ENCODE measurements around the gene TEP1. TPM values are rescaled to one million over a fixed set of nuclear protein-coding genes. Genes with fewer than 3 reads are reported as not detected.

The TEP1 gene
- total and polyA plus RNA-seq, 2 of the 13 experiments (the other 11 are each of a cell fraction or from before 2014, with no cell fraction given): 11.0 to 12.8 TPM

DNA sequence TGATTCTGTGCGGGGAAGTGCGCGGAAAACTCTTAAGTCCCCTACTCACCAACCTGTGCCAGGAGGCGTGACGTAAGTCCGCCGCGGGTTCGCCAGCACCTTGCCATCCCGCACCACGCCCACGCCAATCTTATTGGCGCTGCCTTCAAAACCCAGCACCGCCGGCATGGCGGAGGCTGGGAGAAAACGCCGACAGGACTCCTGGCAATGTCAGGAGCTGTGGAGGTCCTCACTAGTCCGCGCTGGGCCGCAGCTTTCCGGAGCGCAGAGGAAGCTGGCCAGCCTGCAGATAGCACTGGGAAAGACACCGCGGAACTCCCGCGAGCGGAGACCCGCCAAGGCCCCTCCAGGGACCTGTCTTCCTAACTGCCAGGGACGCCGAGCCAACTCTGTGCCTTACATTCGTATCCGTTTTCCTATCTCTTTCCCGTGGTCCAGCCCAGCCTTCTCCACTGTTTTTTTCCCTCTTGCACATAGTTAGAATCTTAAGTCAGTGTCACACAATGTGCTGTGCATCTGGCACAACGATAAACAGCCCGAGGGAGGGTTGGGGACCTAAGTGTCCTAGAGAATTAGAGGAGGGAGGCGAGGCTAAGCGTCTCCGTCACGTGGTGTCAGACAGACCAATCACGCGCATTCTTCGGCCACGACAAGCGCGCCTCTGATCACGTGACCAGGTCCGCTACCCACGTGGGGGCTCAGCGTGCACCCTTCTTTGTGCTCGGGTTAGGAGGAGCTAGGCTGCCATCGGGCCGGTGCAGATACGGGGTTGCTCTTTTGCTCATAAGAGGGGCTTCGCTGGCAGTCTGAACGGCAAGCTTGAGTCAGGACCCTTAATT is 41.4 kb upstream of the TEP1 start, which contains the start of the genes APEX1 and OSGEP (continued):
- TF ChIP-seq, protein P1, sequence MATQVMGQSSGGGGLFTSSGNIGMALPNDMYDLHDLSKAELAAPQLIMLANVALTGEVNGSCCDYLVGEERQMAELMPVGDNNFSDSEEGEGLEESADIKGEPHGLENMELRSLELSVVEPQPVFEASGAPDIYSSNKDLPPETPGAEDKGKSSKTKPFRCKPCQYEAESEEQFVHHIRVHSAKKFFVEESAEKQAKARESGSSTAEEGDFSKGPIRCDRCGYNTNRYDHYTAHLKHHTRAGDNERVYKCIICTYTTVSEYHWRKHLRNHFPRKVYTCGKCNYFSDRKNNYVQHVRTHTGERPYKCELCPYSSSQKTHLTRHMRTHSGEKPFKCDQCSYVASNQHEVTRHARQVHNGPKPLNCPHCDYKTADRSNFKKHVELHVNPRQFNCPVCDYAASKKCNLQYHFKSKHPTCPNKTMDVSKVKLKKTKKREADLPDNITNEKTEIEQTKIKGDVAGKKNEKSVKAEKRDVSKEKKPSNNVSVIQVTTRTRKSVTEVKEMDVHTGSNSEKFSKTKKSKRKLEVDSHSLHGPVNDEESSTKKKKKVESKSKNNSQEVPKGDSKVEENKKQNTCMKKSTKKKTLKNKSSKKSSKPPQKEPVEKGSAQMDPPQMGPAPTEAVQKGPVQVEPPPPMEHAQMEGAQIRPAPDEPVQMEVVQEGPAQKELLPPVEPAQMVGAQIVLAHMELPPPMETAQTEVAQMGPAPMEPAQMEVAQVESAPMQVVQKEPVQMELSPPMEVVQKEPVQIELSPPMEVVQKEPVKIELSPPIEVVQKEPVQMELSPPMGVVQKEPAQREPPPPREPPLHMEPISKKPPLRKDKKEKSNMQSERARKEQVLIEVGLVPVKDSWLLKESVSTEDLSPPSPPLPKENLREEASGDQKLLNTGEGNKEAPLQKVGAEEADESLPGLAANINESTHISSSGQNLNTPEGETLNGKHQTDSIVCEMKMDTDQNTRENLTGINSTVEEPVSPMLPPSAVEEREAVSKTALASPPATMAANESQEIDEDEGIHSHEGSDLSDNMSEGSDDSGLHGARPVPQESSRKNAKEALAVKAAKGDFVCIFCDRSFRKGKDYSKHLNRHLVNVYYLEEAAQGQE (IDR thresholded peaks at IDR 0.05; ENCODE audit: borderline replicate concordance in 1 of 2, low read depth in 1 of 2, low read length in 2 of 2): peak in 1 of 2 experiments; percentile 66; a peak in 1 of 4 replicates
- peak; percentile 64; the same call in 1 of the 2 replicates for TF ChIP-seq NCOR1 (IDR thresholded peaks at IDR 0.05; ENCODE audit: borderline replicate concordance, low read length)
- TF ChIP-seq AGO1 (IDR thresholded peaks at IDR 0.05; ENCODE audit: low read depth, low read length, poor library complexity, severe bottlenecking): peak; percentile 82
- no peak for TF ChIP-seq ZNF703 (CRISPR knock-in tag; IDR thresholded peaks at IDR 0.05; ENCODE audit: borderline replicate concordance)
- TF ChIP-seq ISX (CRISPR knock-in tag; conservative IDR thresholded peaks at IDR 0.05): no peak
- TF ChIP-seq TBX2 (CRISPR knock-in tag; IDR thresholded peaks at IDR 0.05; ENCODE audit: borderline replicate concordance): peak; percentile 83
- no peak for TF ChIP-seq PRPF4 (IDR thresholded peaks at IDR 0.05; ENCODE audit: low read depth, low read length, poor library complexity, severe bottlenecking)
- peak; percentile 74 for TF ChIP-seq ZNF34 (CRISPR knock-in tag; IDR thresholded peaks at IDR 0.05; ENCODE audit: borderline replicate concordance)
- TF ChIP-seq NFE2L1 (CRISPR knock-in tag; IDR thresholded peaks at IDR 0.05; ENCODE audit: borderline replicate concordance): no peak
- TF ChIP-seq, protein P2, sequence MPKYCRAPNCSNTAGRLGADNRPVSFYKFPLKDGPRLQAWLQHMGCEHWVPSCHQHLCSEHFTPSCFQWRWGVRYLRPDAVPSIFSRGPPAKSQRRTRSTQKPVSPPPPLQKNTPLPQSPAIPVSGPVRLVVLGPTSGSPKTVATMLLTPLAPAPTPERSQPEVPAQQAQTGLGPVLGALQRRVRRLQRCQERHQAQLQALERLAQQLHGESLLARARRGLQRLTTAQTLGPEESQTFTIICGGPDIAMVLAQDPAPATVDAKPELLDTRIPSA (CRISPR knock-in tag; IDR thresholded peaks at IDR 0.05; ENCODE audit: borderline replicate concordance): no peak
- TF ChIP-seq ZNF224 (CRISPR knock-in tag; IDR thresholded peaks at IDR 0.05): peak; percentile 98
- TF ChIP-seq ZFP62 (CRISPR knock-in tag; IDR thresholded peaks at IDR 0.05): no peak
- TF ChIP-seq, protein P3, sequence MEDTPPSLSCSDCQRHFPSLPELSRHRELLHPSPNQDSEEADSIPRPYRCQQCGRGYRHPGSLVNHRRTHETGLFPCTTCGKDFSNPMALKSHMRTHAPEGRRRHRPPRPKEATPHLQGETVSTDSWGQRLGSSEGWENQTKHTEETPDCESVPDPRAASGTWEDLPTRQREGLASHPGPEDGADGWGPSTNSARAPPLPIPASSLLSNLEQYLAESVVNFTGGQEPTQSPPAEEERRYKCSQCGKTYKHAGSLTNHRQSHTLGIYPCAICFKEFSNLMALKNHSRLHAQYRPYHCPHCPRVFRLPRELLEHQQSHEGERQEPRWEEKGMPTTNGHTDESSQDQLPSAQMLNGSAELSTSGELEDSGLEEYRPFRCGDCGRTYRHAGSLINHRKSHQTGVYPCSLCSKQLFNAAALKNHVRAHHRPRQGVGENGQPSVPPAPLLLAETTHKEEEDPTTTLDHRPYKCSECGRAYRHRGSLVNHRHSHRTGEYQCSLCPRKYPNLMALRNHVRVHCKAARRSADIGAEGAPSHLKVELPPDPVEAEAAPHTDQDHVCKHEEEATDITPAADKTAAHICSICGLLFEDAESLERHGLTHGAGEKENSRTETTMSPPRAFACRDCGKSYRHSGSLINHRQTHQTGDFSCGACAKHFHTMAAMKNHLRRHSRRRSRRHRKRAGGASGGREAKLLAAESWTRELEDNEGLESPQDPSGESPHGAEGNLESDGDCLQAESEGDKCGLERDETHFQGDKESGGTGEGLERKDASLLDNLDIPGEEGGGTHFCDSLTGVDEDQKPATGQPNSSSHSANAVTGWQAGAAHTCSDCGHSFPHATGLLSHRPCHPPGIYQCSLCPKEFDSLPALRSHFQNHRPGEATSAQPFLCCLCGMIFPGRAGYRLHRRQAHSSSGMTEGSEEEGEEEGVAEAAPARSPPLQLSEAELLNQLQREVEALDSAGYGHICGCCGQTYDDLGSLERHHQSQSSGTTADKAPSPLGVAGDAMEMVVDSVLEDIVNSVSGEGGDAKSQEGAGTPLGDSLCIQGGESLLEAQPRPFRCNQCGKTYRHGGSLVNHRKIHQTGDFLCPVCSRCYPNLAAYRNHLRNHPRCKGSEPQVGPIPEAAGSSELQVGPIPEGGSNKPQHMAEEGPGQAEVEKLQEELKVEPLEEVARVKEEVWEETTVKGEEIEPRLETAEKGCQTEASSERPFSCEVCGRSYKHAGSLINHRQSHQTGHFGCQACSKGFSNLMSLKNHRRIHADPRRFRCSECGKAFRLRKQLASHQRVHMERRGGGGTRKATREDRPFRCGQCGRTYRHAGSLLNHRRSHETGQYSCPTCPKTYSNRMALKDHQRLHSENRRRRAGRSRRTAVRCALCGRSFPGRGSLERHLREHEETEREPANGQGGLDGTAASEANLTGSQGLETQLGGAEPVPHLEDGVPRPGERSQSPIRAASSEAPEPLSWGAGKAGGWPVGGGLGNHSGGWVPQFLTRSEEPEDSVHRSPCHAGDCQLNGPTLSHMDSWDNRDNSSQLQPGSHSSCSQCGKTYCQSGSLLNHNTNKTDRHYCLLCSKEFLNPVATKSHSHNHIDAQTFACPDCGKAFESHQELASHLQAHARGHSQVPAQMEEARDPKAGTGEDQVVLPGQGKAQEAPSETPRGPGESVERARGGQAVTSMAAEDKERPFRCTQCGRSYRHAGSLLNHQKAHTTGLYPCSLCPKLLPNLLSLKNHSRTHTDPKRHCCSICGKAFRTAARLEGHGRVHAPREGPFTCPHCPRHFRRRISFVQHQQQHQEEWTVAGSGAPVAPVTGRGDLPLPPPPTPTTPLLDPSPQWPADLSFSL (CRISPR knock-in tag; IDR thresholded peaks at IDR 0.05): peak; percentile 30; the same call in 1 of the 2 replicates
- TF ChIP-seq ZNF577 (CRISPR knock-in tag; IDR thresholded peaks at IDR 0.05; ENCODE audit: borderline replicate concordance, low read depth): no peak
- peak; percentile 64; the same call in 1 of the 2 replicates for TF ChIP-seq ZNF589 (CRISPR knock-in tag; conservative IDR thresholded peaks at IDR 0.05)
- TF ChIP-seq ZNF556 (CRISPR knock-in tag; IDR thresholded peaks at IDR 0.05; ENCODE audit: borderline replicate concordance): peak; percentile 63; the same call in 1 of the 2 replicates
